Skeletal muscle tissue (tissue), 4 donors: Measurements from ENCODE around the gene XKR8. TPM values are rescaled to one million over a fixed set of nuclear protein-coding genes. Genes with fewer than 3 reads are reported as not detected.

Source experiments
- H3K27ac ChIP-seq: one replicate; pipeline ENCODE4 v1.7.0; 2013; ENCODE audit warnings: mild to moderate bottlenecking, low read depth, low read length, inconsistent platforms
- H3K27me3 ChIP-seq, 3 donors: one replicate each; pipeline ENCODE4 v1.7.0; 2013; ENCODE audit warnings: low read length in 3 of 3; ENCODE audit not compliant: control insufficient read depth in 3 of 3, insufficient read depth in 3 of 3
- H3K36me3 ChIP-seq, 3 donors: one replicate each; pipeline ENCODE4 v1.7.0; 2013; ENCODE audit warnings: low read length in 3 of 3; ENCODE audit not compliant: control insufficient read depth in 3 of 3, insufficient read depth in 3 of 3
- H3K4me1 ChIP-seq, 3 donors: one replicate each; pipeline ENCODE4 v1.7.0; 2013; ENCODE audit warnings: low read length in 3 of 3, mild to moderate bottlenecking in 3 of 3; ENCODE audit not compliant: control insufficient read depth in 3 of 3, insufficient read depth in 3 of 3
- H3K4me3 ChIP-seq, 3 donors: one replicate each; pipeline ENCODE4 v1.7.0; 2013; ENCODE audit warnings: low read length in 3 of 3
- H3K9ac ChIP-seq, 3 donors: one replicate each; pipeline ENCODE4 v1.7.0; 2013; ENCODE audit warnings: low read length in 3 of 3, mild to moderate bottlenecking in 3 of 3, moderate library complexity in 2 of 3, low read depth in 1 of 3
- H3K9me3 ChIP-seq, 3 donors: one replicate each; pipeline ENCODE4 v1.7.0; 2013; ENCODE audit warnings: low read length in 3 of 3; ENCODE audit not compliant: control insufficient read depth in 3 of 3
- total RNA-seq: library from RNA; depleted of rRNA; stranded (reverse); fragments of >200 nt; gene quantifications from one replicate; pipeline ENCODE4 v1.2.3, GENCODE V29; 2014
- donor health status: Osteomylitis.

XKR8 gene
- total RNA-seq: 2.6 TPM

DNA sequence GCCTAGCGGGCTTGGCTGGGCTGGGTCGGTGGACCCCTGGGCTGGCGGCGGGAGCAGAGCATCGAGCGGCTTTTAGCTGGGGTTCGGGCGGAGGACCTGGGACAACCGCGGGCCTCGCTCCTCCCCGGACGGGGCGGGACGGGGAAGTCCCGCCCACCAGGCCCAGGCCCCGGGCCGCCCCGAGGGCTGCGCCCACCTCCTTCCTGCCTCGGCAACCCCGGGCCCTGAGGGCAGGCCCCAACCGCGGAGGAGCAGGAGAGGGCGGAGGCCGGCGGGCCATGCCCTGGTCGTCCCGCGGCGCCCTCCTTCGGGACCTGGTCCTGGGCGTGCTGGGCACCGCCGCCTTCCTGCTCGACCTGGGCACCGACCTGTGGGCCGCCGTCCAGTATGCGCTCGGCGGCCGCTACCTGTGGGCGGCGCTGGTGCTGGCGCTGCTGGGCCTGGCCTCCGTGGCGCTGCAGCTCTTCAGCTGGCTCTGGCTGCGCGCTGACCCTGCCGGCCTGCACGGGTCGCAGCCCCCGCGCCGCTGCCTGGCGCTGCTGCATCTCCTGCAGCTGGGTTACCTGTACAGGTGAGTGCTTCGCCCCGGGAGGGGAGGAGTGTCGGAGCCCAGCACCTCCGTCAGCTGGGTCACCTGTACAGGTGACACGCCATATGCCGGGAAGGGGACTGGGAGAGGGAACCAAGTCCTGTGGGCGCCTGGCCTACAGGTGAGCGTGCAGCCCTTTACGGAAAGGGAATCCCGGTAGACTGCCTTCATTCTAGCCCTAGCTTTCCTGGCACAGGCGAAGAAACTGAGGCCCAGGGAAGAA lies at the start of gene XKR8:
TSS of gene XKR8 (plus strand) at position 182 of the 812 bp plus-strand sequence. CDS start at position 279, 97 bp downstream.
- peak within 1 kb of the TSS; percentile 87 to 93 (median 88) for H3K9ac ChIP-seq
- H3K4me3 ChIP-seq: peak within 1 kb of the TSS; percentile 86 to 89 (median 86)
- peak within 1 kb of the TSS; percentile 74 for H3K27ac ChIP-seq
- H3K9me3 ChIP-seq: no peaks in the 10 kb centered on the region
- H3K27me3 ChIP-seq: no peaks in the 10 kb centered on the region
- H3K36me3 ChIP-seq: peaks cover 7 to 10% (median 8%) of the 10 kb centered on the region in 3 donors
- H3K4me1 ChIP-seq: peaks cover 16 to 18% (median 16%) of the 10 kb centered on the region in 3 donors

- Histone ChIP-seq H3K27ac (no peak overlapping the region), H3K9me3 (peaks cover 0 to 7% (median 0%) of the 10 kb centered on the region in 3 donors), H3K36me3 (peaks cover 12 to 17% (median 15%) of the 10 kb centered on the region in 3 donors), H3K9ac (no peak overlapping the region), H3K27me3 (peaks cover 0 to 4% (median 0%) of the 10 kb centered on the region in 3 donors), H3K4me1 (peaks cover 5 to 11% (median 11%) of the 10 kb centered on the region in 3 donors), H3K4me3 (no peak overlapping the region)
These were observed 47.3 kb upstream of the XKR8 start for GRCh38 chr1:27912429-27912828.

DNA sequence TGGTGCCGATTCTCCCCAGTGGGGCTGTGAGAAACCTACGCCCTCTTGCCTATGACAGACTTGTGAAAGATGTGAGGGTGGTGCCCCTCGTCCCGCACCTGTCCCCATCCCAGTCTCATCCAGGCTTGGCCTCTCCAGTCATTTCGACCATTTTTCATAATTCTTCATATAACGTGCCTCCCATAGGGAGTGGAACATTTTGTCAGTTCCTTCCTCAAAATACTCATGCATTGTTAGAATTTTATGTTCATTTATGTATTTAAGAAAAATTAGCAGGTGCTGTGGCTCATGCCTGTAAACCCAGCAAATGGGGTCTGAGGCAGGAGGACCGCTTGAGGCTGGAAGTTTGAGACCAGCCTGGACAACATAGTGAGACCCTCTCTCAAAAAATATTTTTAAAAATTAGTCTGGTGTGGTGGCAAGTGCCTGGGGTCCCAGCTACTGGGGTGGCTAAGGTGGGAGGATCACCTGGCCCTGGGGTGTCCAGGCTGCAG lies 44.6 kb upstream of the XKR8 start:
- Histone ChIP-seq H3K9ac (peak overlapping the region in 1 of 3 donors; percentile 33), H3K4me3 (peak overlapping the region; percentile 90 to 97 (median 93)), H3K36me3 (peaks cover 5 to 7% (median 5%) of the 10 kb centered on the region in 3 donors), H3K4me1 (peaks cover 5 to 9% (median 8%) of the 10 kb centered on the region in 3 donors), H3K27ac (peak overlapping the region; percentile 80), H3K9me3 (peaks cover 0 to 7% (median 0%) of the 10 kb centered on the region in 3 donors), H3K27me3 (peaks cover 0 to 4% (median 0%) of the 10 kb centered on the region in 3 donors)

DNA sequence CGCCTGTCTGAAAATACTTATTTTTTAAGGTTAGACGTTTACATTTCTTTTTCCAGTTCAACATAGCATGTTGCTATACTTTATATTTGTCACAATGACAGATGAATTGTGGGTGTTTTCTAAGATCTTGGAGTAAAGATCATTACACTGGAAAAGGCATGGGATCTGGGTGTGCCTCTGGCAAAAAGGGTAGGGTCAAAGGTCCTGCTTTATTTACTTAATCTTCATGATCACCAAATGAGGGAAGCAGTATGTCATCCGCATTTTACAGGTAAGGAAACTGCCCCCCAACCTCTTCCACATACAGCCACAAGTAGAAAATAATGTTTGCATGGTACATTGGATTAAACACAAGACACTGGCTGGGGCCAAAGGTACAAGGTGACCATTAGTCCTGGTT lies 37.5 kb upstream of the XKR8 start:
- Histone ChIP-seq H3K36me3 (no peaks in the 10 kb centered on the region), H3K4me1 (no peaks in the 10 kb centered on the region), H3K27me3 (no peaks in the 10 kb centered on the region), H3K4me3 (no peak overlapping the region), H3K9ac (no peak overlapping the region), H3K9me3 (no peaks in the 10 kb centered on the region), H3K27ac (no peak overlapping the region)

- no peaks in the 10 kb centered on the region for H3K4me1 ChIP-seq
- H3K4me3 ChIP-seq: no peak overlapping the region
- H3K9ac ChIP-seq: no peak overlapping the region
- no peaks in the 10 kb centered on the region for H3K36me3 ChIP-seq
- no peaks in the 10 kb centered on the region for H3K9me3 ChIP-seq
- H3K27me3 ChIP-seq: no peaks in the 10 kb centered on the region
- no peak overlapping the region for H3K27ac ChIP-seq
These were observed 31.4 kb upstream of the XKR8 start for GRCh38 chr1:27928216-27928954.

DNA sequence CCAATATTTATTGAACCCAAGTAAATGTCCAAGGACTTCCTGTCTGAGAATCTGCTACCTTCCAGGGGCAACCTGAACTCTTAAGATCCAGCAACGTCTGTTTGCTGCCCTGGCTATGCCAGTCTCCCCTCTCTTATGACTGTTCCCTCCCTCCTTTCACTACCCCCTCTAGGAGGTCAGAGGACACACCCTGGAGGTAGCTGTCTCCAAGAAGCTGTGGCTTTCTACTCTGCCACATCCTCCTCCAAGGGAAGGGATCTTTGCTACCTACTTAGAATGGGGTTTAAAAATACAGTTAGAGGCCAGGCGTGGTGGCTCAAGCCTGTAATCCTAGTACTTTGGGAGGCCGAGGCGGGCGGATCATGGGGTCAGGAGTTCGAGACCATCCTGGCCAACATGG lies 28.6 kb upstream of the XKR8 start:
- no peak overlapping the region for H3K27ac ChIP-seq
- no peak overlapping the region for H3K4me3 ChIP-seq
- H3K4me1 ChIP-seq: peaks cover 0 to 9% (median 8%) of the 10 kb centered on the region in 3 donors
- H3K9ac ChIP-seq: no peak overlapping the region
- H3K27me3 ChIP-seq: peaks cover 10 to 16% (median 14%) of the 10 kb centered on the region in 3 donors
- H3K36me3 ChIP-seq: no peaks in the 10 kb centered on the region
- no peaks in the 10 kb centered on the region for H3K9me3 ChIP-seq

GRCh38 chr1:27931759-27932158 lies 28.0 kb upstream of the XKR8 start:
- Histone ChIP-seq H3K36me3 (no peaks in the 10 kb centered on the region), H3K27ac (no peak overlapping the region), H3K9me3 (no peaks in the 10 kb centered on the region), H3K9ac (no peak overlapping the region), H3K4me3 (no peak overlapping the region), H3K4me1 (peaks cover 0 to 9% (median 8%) of the 10 kb centered on the region in 3 donors), H3K27me3 (peaks cover 13 to 19% (median 14%) of the 10 kb centered on the region in 3 donors)

- Histone ChIP-seq H3K9ac (peak within 1 kb of the TSS in 1 of 3 donors; percentile 16), H3K27me3 (peaks cover 14 to 33% (median 17%) of the 10 kb centered on the region in 3 donors), H3K27ac (no peak within 1 kb of the TSS), H3K4me3 (peak within 1 kb of the TSS in 2 of 3 donors; percentile 25 to 35), H3K9me3 (no peaks in the 10 kb centered on the region), H3K4me1 (peaks cover 0 to 9% (median 8%) of the 10 kb centered on the region in 3 donors), H3K36me3 (no peaks in the 10 kb centered on the region)
These were observed 24.8 kb upstream of the XKR8 start, which contains the start of gene SMPDL3B for GRCh38 chr1:27934818-27935549. TSS of gene SMPDL3B (plus strand) at chr1:27935000. CDS start at chr1:27935184, 184 bp downstream.

- Histone ChIP-seq H3K27me3 (peaks cover 14 to 33% (median 17%) of the 10 kb centered on the region in 3 donors), H3K9me3 (no peaks in the 10 kb centered on the region), H3K4me3 (no peak overlapping the region), H3K9ac (no peak overlapping the region), H3K36me3 (no peaks in the 10 kb centered on the region), H3K27ac (no peak overlapping the region), H3K4me1 (peaks cover 0 to 9% (median 8%) of the 10 kb centered on the region in 3 donors)
These were observed 24.1 kb upstream of the XKR8 start for GRCh38 chr1:27935721-27936120.
